Measurements from ENCODE around the gene CS.

CS gene

DNA sequence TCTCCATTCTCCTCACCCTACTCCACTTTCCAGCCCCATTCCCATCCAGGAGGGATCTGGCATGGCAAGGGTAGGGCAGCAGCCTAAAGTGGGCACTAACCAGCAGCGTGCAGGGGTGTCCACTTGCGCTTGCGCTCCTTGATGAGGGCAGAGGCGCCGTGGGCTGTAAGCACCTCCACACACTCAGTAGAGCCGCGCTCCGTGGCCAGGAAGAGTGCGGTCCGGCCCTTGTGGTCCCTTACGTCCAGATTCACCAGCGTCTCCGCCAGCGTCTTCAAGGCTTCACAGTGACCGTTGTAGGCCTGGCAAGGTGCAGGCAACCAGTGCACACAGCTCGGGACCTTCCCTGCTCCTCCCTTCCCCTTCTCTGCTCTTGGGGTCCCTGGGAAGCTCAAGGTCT, 52.2 kb downstream of the CS start:
- no peak for DNase-seq (ENCODE audit: low spot score)

DNA sequence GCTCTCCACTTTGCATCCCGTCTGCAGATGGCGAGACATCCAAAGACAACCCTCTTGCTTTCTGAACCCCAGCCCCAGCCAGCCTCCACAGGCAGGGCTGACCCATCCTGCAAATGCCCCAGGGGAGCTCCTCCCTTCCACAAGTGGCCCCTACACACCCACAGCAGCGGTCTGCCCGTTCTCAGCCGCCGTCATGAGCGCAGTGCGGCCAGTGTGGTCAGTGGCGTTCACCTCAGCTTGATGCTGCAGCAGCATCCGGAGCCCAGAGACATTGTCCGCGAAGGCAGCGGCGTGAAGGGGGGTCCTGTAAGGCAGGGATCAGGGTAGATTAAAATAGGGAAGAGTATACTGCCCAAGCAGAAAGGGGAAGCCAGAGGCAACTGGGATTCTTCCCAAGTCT, 55.6 kb downstream of the CS start:
- DNase-seq (ENCODE audit: low spot score), result no peak

DNA sequence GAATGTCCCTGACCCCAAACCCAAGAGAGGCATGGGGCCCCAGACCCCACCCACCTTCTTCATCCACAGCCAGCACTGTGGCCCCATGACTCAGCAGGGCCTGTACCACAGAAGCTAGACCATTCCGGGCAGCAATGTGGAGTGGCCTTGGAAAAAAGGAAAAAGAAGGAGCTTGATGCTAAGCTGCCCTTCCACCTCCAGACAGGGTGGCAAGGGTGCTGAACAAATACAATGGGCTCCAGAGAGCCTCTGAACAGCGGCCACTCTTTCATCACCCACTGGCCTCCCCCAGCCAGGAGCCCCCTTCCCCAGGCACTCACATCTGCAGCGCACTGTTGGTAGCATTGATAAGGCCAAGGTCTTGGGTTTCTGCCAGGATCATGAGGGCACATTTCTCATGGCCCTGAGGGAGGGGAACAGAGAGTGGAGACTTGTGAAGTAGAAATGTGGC, 56.4 kb downstream of the CS start:
- no peak for DNase-seq (ENCODE audit: low spot score)

DNA sequence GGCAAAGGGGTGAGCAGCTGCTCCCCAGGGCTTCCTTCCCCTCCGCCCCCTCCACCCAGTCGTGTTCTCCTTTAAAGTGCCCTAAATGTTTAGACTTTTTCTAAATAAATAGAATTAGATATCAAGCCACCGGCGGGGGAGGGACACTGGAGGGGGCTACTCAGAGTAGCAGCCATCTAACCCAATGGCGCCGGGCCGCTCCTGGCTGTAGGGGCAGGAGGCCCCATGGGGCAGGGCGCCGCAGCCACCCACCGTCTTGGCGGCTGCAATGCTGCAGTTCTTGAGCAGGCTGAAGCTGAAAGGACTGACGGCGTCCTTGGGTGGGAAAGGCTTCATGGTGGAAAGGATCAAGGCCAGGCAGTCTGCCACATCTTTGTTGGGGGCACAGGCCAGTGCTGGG, 57.1 kb downstream of the CS start:
- DNase-seq (ENCODE audit: low spot score), result no peak

- no peak for DNase-seq (ENCODE audit: low spot score)
Measured at GRCh38 chr12:56241424-56242303, 58.5 kb downstream of the CS start.

- no peak for DNase-seq (ENCODE audit: low spot score)
Measured at GRCh38 chr12:56237552-56237951, 62.6 kb downstream of the CS start.

DNA sequence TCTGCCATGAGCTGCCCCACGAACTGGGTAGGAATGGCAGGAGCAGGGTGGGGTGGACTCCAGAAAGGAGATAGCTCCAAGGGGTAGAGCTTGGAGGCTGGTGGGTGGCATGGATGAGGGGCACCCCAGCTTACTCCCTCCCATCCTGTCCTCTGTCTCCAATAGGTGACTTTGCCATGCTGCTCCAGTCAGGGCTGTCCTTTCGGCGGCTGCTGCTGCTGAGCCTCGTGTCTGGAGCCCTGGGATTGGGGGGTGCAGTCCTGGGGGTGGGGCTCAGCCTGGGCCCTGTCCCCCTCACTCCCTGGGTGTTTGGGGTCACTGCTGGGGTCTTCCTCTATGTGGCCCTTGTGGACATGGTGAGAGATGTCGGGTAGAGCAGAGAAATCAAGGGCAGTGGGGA, 63.1 kb downstream of the CS start:
- no peak for DNase-seq (ENCODE audit: low spot score)

DNA sequence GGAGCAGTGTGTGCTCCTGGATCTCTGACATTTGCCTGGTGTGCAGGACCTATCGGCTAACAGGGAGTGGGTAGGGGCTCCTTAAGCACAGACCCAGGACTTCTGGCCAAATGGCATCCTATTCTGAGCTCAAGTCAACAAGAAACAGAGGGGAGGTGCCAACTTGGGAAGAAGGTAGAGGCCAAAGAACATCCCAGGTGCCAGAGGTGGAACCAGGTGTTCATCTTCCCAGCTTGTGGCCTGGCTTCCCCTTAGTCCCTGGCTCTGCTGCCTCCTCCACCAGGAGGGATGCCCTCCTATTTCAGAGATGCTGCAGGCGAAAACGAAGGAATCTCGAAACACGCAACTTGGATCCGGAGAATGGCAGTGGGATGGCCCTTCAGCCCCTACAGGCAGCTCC, 64.0 kb downstream of the CS start:
- no peak for DNase-seq (ENCODE audit: low spot score)

DNA sequence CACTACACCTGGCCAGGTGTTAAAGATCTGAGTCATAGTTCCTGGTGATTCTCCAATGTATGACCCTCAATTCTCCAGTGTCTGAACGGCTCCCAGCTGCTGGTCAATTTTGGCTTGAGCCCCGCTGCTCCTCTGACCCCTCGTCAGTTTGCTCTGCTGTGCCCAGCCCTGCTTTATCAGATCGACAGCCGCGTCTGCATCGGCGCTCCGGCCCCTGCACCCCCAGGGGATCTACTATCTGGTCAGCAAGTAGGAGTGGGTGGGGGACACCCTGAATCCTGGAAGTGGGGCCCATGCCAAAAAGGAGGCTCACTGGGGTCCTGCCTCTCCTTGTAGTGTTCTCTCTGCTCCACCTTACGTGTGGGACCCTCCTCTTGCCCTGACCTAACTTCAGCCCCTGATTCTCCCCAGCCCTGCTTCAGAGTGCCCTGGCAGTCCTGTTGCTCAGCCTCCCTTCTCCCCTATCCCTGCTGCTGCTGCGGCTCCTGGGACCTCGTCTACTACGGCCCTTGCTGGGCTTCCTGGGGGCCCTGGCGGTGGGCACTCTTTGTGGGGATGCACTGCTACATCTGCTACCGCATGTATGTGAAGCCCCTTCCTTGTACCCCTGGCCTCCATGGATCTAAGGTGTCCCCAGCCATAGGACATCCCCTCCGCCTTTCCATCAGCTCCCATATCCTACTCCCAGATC, 65.2 kb downstream of the CS start:
- no peak for DNase-seq (ENCODE audit: low spot score)

DNA sequence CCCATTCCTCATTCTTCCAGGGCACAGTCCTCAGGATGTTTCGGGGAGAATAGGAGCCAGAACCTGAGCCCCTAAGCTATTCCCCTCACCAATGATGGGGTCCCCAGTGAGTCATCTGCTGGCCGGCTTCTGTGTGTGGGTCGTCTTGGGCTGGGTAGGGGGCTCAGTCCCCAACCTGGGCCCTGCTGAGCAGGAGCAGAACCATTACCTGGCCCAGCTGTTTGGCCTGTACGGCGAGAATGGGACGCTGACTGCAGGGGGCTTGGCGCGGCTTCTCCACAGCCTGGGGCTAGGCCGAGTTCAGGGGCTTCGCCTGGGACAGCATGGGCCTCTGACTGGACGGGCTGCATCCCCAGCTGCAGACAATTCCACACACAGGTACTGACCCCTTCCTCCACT, 68.9 kb downstream of the CS start:
- DNase-seq (ENCODE audit: low spot score), result no peak

DNA sequence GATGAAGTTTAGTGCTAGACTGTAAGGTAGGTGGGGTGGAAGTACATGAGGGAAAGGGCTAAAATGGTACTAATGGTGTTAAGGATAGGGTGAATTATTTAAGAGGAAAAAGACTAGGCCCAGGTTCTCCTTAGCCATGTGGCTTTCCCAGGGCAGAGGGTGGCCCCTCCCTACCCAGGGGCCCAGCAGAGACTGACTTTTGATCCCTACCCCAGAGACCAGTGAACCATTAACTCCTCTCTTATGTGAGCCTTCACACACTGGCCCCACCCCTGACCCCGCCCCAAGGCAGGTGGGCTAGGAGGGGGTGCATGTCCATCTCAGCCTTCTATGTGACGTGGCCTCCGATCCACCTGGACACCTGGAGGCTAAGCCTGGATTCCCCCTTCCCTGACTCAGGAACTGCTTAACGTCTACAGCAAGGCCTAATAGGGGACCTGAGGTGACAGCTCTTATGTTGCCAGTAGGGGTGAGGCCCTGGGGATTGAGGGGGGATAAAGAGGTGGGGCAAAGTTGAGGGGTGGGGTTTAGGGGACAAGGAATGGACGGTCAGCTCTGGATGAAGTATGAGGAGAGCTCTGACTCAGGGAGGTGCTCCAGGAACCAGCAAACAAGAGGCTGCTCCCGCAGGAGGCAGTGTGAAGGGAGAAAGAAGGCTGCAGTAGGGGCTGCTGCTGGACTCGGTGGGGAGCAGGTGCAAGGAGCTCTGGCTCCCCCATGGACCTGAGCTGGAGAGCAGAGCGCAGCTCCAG, 69.5 kb downstream of the CS start:
- DNase-seq (ENCODE audit: low spot score), result no peak

GRCh38 chr12:56229916-56230431, 70.2 kb downstream of the CS start, which contains the start of gene SLC39A5:
Gene SLC39A5 (plus strand): TSS chr12:56230051. CDS start chr12:56231275, 1,224 bp downstream.
- no peak for DNase-seq (ENCODE audit: low spot score)

DNA sequence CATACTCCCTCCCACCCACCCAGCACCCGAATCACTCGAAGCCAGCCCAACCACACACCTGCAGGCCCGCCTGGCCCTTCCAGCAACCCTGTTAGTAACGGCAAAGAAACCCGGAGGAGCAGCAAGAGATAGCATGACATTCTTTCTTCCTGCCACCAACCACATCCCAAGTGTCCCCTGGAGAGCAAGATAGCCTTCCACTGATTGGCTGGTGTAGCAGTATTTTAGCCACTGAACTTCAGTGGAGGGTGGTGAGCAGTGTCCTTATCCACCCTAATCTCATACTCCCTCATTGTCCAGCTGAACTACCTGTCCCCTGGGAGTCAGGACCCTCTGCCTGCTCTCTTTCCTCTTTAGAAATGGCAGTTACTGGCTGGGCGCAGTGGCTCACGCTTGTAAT, 71.0 kb downstream of the CS start:
- no peak for DNase-seq (ENCODE audit: low spot score)

- DNase-seq (ENCODE audit: low spot score), result no peak
Measured at GRCh38 chr12:56224954-56225353, 75.2 kb downstream of the CS start.

GRCh38 chr12:56224102-56224701, 75.9 kb downstream of the CS start, which contains the start of gene NABP2:
Gene NABP2 (plus strand): TSS chr12:56224342. CDS start chr12:56224857, 515 bp downstream.
- peak; percentile 96 for DNase-seq (ENCODE audit: low spot score)

DNA sequence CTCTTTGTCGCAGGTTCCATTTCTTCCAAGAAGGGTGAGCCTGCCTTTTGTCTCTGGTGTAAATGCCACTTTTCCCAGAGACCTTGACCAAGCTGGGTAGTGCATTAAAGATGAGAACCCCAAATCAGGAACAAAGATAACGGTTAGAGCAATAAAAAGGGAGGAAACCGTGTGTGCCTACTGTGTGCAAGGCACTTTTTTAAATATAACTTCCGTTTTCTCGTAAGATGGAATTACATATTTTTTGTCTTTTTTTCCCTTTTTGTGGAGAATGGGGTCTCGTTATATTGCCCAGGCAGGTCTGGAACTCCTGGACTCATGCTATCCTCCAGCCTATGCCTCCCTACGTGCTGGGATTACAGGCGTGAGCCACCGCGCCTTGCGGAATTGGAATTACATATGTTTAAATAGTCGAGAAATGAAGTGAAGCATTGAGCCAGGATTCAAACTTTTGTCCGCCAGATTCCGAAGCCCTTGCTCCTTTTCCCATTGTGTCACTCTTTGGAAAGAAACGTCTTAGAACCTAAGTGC, 76.5 kb downstream of the CS start:
- no peak for DNase-seq (ENCODE audit: low spot score)

GRCh38 chr12:56222531-56222895, 77.6 kb downstream of the CS start:
- no peak for DNase-seq (ENCODE audit: low spot score)

DNA sequence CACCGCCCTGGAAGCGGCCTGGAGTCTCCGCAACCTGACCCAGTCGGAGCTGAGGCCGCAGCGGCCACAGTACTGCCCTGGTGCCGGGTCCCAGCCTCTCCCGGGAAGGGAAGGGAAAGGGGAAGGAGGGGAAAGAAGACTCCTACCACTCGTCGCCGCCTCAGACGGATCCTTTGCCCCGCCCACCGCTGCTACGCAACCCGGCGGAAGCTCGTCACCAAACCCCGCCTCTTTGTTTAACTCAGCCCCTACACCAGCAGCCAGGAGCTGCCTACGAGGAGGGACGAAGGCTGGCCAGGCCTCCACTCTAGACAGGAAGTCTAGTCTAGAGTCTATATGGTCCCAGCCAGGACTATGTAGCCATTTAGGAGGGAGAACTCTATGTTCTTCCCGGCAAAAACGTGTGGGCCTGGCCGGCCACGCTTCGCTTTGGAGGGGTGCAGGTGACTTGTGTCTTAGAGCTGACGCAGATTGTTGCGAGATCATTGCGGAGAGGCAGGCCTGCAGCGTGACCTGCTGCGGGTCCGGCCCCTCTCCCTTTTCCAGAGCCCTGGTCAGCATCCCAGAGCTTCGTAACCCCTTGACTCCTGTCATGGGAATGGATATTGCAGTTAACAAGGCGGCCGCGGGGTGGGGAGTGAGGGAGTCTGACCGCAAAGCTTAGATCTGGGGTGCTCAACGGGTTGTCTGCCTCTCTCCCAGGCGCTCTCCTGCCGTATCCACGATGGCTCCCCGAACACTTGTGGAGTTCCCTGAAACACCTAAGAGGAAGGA, 78.2 kb downstream of the CS start, which contains the start of gene RNF41:
Gene RNF41, minus strand, starts transcription at position 166 of the 774 bp plus-strand sequence. CDS start 7,875 bp downstream, outside the sequence.
- DNase-seq (ENCODE audit: low spot score), result peak; percentile 92

Measured in CD4-positive, alpha-beta T cell treated with Interleukin-2 at 100 ng/mL for 4 hours (primary cell).